ENCODE results near the gene LIMK2. TPM values are rescaled to one million over a fixed set of nuclear protein-coding genes. Genes with fewer than 3 reads are reported as not detected.
"Not testable (repeated sequence)": the region's sequence is repeated elsewhere in the genome, so short reads cannot be mapped to it uniquely, and the experiment has no call there.

LIMK2 gene
- total RNA-seq (2014; rRNA removed; shearing (Covaris generic)): 31.3 and 37.3 TPM in 2 replicates
- polyA plus RNA-seq (2014; cell fraction: nucleus; rRNA removed): 47.6 and 56.4 TPM in 2 replicates

GRCh38 chr22:31211862-31212730 lies at the start of gene LIMK2:
LIMK2 (plus strand) TSS chr22:31212298; CDS start chr22:31212409, 111 bp downstream.
- peak; percentile 81 for DNase-seq (ENCODE audit: extremely low read depth, low read depth)

GRCh38 chr22:31170971-31171370 lies 41.1 kb upstream of the LIMK2 start:
- no peak for DNase-seq (ENCODE audit: extremely low read depth, low read depth)

- not testable (repeated sequence) for DNase-seq (ENCODE audit: extremely low read depth, low read depth)
Measured at GRCh38 chr22:31171734-31172133, 40.4 kb upstream of the LIMK2 start.

GRCh38 chr22:31173386-31174145 lies 38.5 kb upstream of the LIMK2 start:
- DNase-seq (ENCODE audit: extremely low read depth, low read depth): peak; percentile 57

GRCh38 chr22:31176923-31177322 lies 35.2 kb upstream of the LIMK2 start:
- no peak for DNase-seq (ENCODE audit: extremely low read depth, low read depth)

- no peak for DNase-seq (ENCODE audit: extremely low read depth, low read depth)
Measured at GRCh38 chr22:31177420-31178162, 34.5 kb upstream of the LIMK2 start.

GRCh38 chr22:31178859-31179258 lies 33.2 kb upstream of the LIMK2 start:
- no peak for DNase-seq (ENCODE audit: extremely low read depth, low read depth)

GRCh38 chr22:31179345-31179744 lies 32.8 kb upstream of the LIMK2 start:
- DNase-seq (ENCODE audit: extremely low read depth, low read depth): peak; percentile 68

GRCh38 chr22:31184015-31184414 lies 28.1 kb upstream of the LIMK2 start:
- DNase-seq (ENCODE audit: extremely low read depth, low read depth): no peak

- DNase-seq (ENCODE audit: extremely low read depth, low read depth): peak; percentile 43
Measured at GRCh38 chr22:31185056-31185455, 27.0 kb upstream of the LIMK2 start.

GRCh38 chr22:31187627-31188026 lies 24.5 kb upstream of the LIMK2 start:
- DNase-seq (ENCODE audit: extremely low read depth, low read depth): no peak

GRCh38 chr22:31192513-31192912 lies 19.6 kb upstream of the LIMK2 start:
- DNase-seq (ENCODE audit: extremely low read depth, low read depth): peak; percentile 98

- DNase-seq (ENCODE audit: extremely low read depth, low read depth): peak; percentile 91
Measured at GRCh38 chr22:31193092-31193491, 19.0 kb upstream of the LIMK2 start.

- DNase-seq (ENCODE audit: extremely low read depth, low read depth): not testable (repeated sequence)
Measured at GRCh38 chr22:31194681-31195080, 17.4 kb upstream of the LIMK2 start.

GRCh38 chr22:31199187-31199586 lies 12.9 kb upstream of the LIMK2 start:
- no peak for DNase-seq (ENCODE audit: extremely low read depth, low read depth)

GRCh38 chr22:31204352-31204984 lies 7.6 kb upstream of the LIMK2 start:
- not testable (repeated sequence) for DNase-seq (ENCODE audit: extremely low read depth, low read depth)

GRCh38 chr22:31205059-31205458 lies 7.0 kb upstream of the LIMK2 start:
- not testable (repeated sequence) for DNase-seq (ENCODE audit: extremely low read depth, low read depth)

GRCh38 chr22:31206460-31206859 lies 5.6 kb upstream of the LIMK2 start:
- DNase-seq (ENCODE audit: extremely low read depth, low read depth): not testable (repeated sequence)

- no peak for DNase-seq (ENCODE audit: extremely low read depth, low read depth)
Measured at GRCh38 chr22:31206896-31207687, 5.0 kb upstream of the LIMK2 start.

All from NCI-H460 (cell line).